ENCODE results near the gene NDUFB6.

The NDUFB6 gene

DNA sequence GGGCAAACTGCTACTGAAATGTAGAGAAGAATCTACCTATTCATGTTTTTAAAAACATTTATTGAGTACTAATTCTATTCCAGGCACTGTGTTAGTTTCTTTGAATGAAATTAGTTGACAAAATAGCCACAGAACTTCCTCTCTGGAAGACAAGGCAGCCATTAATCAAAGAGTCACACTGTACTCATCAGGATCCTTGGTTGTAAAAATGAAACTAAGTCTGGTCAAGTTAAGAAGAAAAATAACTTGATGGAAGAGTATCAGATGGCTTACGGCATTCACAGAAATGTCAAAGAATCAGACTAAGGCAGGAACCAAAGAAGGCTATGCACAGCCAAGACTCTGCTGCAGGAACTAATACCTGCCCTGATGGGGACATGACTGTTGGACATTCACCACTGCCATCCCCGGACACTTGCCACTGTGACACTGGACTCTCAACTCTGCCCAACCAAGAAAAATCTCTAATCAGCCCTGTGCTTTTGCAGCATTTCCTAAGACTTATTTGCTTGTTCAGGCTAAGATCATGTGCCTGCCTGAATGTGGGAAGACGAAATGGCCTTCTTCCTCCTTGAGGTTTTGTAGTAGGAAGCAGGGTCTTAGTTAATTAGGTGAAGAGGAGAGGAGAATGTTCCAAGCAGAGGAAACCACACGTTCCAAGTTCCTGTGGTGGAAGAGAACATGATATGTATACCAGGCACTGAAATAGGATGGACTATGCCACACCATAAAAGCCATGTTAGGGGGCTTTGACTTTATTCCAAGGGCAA, 23.3 kb upstream of the NDUFB6 start:
- TF ChIP-seq, protein P1, sequence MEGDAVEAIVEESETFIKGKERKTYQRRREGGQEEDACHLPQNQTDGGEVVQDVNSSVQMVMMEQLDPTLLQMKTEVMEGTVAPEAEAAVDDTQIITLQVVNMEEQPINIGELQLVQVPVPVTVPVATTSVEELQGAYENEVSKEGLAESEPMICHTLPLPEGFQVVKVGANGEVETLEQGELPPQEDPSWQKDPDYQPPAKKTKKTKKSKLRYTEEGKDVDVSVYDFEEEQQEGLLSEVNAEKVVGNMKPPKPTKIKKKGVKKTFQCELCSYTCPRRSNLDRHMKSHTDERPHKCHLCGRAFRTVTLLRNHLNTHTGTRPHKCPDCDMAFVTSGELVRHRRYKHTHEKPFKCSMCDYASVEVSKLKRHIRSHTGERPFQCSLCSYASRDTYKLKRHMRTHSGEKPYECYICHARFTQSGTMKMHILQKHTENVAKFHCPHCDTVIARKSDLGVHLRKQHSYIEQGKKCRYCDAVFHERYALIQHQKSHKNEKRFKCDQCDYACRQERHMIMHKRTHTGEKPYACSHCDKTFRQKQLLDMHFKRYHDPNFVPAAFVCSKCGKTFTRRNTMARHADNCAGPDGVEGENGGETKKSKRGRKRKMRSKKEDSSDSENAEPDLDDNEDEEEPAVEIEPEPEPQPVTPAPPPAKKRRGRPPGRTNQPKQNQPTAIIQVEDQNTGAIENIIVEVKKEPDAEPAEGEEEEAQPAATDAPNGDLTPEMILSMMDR (IDR thresholded peaks at IDR 0.05): no peak
- no peak for DNase-seq
- Histone ChIP-seq H3K27ac (no peak overlapping the region), H3K9me3 (no peaks in the 10 kb centered on the region), H3K4me1 (no peaks in the 10 kb centered on the region), H3K4me3 (no peak overlapping the region), H3K27me3 (no peaks in the 10 kb centered on the region), H3K36me3 (no peaks in the 10 kb centered on the region)
- intact Hi-C loops (cut with DNase I; ENCODE audit: low total_unique reads): no loop called here

DNA sequence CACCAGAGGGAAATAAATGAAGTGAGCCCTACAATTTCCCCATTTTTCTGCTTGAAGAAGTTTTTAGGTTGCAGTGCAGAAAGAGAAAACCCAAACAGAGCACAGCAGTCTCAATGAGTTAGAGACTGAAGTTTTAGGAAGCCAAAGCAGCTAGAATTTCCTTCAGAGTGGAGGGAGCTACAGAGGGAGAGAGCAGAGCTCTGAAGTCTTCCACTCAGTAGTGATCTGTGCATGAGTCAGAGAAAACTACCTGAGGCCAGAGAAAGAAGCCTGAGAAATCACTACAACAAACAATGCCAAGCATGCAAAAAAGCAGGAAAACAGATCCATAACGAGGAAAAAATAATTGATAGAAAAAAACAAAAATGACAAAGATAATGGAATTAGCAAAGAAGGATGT, 17.9 kb upstream of the NDUFB6 start:
- Histone ChIP-seq H3K27me3 (peaks cover 0 to 8% of the 10 kb centered on the region in 2 donors), H3K9me3 (no peaks in the 10 kb centered on the region), H3K4me3 (no peak overlapping the region), H3K36me3 (no peaks in the 10 kb centered on the region), H3K27ac (no peak overlapping the region), H3K4me1 (no peaks in the 10 kb centered on the region)
- TF ChIP-seq, protein P1 (IDR thresholded peaks at IDR 0.05): no peak
- intact Hi-C loops (cut with DNase I; ENCODE audit: low total_unique reads): no loop called here
- DNase-seq: no peak

DNA sequence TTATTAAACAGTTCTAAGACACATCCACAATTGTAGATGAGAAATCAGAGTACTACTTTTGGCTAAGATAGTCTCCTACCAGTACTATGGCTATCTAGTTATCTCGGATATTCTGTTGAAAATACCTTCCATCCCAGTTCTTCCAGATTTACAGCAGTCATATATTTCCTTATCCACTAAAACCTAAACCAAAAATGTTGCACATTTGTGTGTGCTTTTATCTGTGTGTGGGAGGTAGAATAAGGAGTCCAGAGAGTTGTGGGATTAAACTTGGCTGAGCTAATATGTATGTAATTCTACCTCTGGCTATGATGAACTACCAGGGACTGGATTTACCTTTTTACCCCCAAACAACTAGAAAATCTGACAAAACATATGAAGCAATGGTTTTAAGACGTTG, 17.5 kb upstream of the NDUFB6 start:
- TF ChIP-seq, protein P1 (IDR thresholded peaks at IDR 0.05): no peak
- Histone ChIP-seq H3K4me3 (no peak overlapping the region), H3K36me3 (no peaks in the 10 kb centered on the region), H3K27ac (no peak overlapping the region), H3K27me3 (peaks cover 0 to 8% of the 10 kb centered on the region in 2 donors), H3K4me1 (no peaks in the 10 kb centered on the region), H3K9me3 (no peaks in the 10 kb centered on the region)
- intact Hi-C loops (cut with DNase I; ENCODE audit: low total_unique reads): no loop called here
- no peak for DNase-seq

DNA sequence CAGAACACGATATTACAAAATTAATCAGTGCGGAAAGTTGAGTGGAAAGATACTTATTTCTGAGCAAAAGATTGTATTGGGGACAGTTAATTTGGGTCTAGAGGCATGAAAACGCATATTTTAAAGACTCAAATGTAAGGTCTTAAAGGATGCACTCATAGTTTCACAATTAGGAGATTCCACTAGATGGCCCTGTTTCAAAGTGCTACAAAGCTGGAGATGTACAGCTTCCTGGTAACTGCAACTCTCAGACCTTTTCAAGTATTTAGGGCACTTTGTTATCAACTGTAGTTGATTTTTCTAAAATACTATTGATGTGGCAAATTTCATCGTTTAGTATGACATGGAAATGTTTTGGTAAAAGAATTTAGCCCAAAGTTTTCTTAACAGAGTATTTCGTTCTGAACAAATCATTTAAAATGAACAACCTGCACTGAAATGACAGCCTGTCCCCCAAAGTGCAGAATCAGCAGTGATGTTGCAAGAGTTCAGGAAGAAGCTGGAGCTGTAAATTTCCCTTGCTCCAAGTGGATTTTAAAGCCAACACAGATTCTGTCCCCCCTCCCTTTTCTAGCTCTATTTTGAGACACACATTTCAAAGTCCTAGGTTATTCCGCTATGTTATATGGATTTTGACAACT, 16.2 kb upstream of the NDUFB6 start:
- peaks cover 0 to 8% of the 10 kb centered on the region in 2 donors for H3K27me3 ChIP-seq
- DNase-seq: no peak
- no peak overlapping the region for H3K27ac ChIP-seq
- no peak overlapping the region for H3K4me3 ChIP-seq
- intact Hi-C loops (cut with DNase I; ENCODE audit: low total_unique reads): loop anchor here (10.0 kb wide), 1 partner anchor 376 kb away; no protein-coding TSS in a partner anchor
- H3K4me1 ChIP-seq: no peaks in the 10 kb centered on the region
- no peaks in the 10 kb centered on the region for H3K36me3 ChIP-seq
- TF ChIP-seq, protein P1 (IDR thresholded peaks at IDR 0.05): no peak
- no peaks in the 10 kb centered on the region for H3K9me3 ChIP-seq

DNA sequence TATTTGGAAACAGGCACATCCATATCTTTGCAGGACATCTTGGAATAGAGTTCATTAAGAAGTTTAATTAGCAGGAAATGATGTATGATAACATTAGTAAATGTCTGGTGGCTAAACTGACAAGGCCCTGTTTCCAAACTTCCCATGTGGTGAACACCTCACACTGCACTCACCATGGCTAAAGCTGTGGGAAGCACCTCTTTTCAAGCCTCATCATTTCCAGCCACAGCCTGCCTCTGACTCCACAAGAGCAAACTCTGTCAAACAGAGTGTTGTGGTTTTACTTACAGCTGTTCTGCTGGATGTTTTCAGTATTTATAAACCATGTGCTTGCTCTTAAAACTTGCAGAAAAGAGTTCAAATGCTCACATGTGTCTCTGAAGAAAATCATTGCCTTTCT, 14.9 kb upstream of the NDUFB6 start:
- Histone ChIP-seq H3K4me3 (no peak overlapping the region), H3K27ac (no peak overlapping the region), H3K27me3 (peaks cover 0 to 8% of the 10 kb centered on the region in 2 donors), H3K4me1 (no peaks in the 10 kb centered on the region), H3K36me3 (no peaks in the 10 kb centered on the region), H3K9me3 (no peaks in the 10 kb centered on the region)
- intact Hi-C loops (cut with DNase I; ENCODE audit: low total_unique reads): loop anchor here (10.0 kb wide), 1 partner anchor 377 kb away; no protein-coding TSS in a partner anchor
- TF ChIP-seq, protein P1 (IDR thresholded peaks at IDR 0.05): no peak
- DNase-seq: no peak

All from tibial artery (tissue), 4 donors.